ENCODE results near the gene PPIL6.

Gene PPIL6

GRCh38 chr6:109482905-109483734 is 42.7 kb upstream of the PPIL6 start, which contains the start of gene ZBTB24:
Gene ZBTB24, minus strand, starts transcription at chr6:109483219. Its CDS starts 1,193 bp downstream, at chr6:109482026.
- POLR2A ChIA-PET = interaction anchor here (0.9 kb wide), 1 partner anchor 100 kb away, joined by 3 read pairs; the partner anchor contains the start of gene CD164
- CTCF ChIA-PET = interaction anchor here (1.0 to 1.5 kb wide), 4 partner anchors 13 to 556 kb away, joined by 3 to 4 read pairs (median 3); no protein-coding TSS in a partner anchor
- no peak for TF ChIP-seq CTCF (IDR thresholded peaks at IDR 0.05; ENCODE audit: control extremely low read depth, extremely low read depth, low read depth, missing control alignments)
- DNase-seq (ENCODE audit: extremely low spot score) = peak; percentile 94

- no peak for TF ChIP-seq CTCF (IDR thresholded peaks at IDR 0.05; ENCODE audit: control extremely low read depth, extremely low read depth, low read depth, missing control alignments)
- POLR2A ChIA-PET = interaction anchor here (0.6 kb wide), 1 partner anchor 910 kb away, joined by 5 read pairs; no protein-coding TSS in a partner anchor
- CTCF ChIA-PET = interaction anchor here (0.6 to 2.0 kb wide), 6 partner anchors 17 to 559 kb away, joined by 3 to 6 read pairs (median 3); partner anchors contain the start of genes MICAL1, PPIL6 and SMPD2
- DNase-seq (ENCODE audit: extremely low spot score) = no peak
Measured at GRCh38 chr6:109480993-109481480, 40.6 kb upstream of the PPIL6 start.

GRCh38 chr6:109478841-109479624 is 38.6 kb upstream of the PPIL6 start:
- DNase-seq (ENCODE audit: extremely low spot score) = no peak
- CTCF ChIA-PET = interaction anchor here (0.7 to 2.0 kb wide), 5 partner anchors 7 to 25 kb away, joined by 3 to 6 read pairs (median 5); no protein-coding TSS in a partner anchor
- POLR2A ChIA-PET = interaction anchor here (0.7 kb wide), 1 partner anchor 1486 kb away, joined by 3 read pairs; no protein-coding TSS in a partner anchor
- TF ChIP-seq CTCF (IDR thresholded peaks at IDR 0.05; ENCODE audit: control extremely low read depth, extremely low read depth, low read depth, missing control alignments) = no peak

GRCh38 chr6:109478222-109478805 is 37.9 kb upstream of the PPIL6 start:
- POLR2A ChIA-PET = interaction anchor here (0.7 kb wide), 1 partner anchor 1487 kb away, joined by 3 read pairs; no protein-coding TSS in a partner anchor

GRCh38 chr6:109477725-109478124 is 37.3 kb upstream of the PPIL6 start:
- POLR2A ChIA-PET = no interaction called here
- no peak for TF ChIP-seq CTCF (IDR thresholded peaks at IDR 0.05; ENCODE audit: control extremely low read depth, extremely low read depth, low read depth, missing control alignments)
- no peak for DNase-seq (ENCODE audit: extremely low spot score)
- CTCF ChIA-PET = interaction anchor here (1.5 kb wide), 1 partner anchor 8 kb away, joined by 5 read pairs; no protein-coding TSS in a partner anchor

More at GRCh38 chr6:109478222-109478805, 37.9 kb upstream of the PPIL6 start:
- no peak for DNase-seq (ENCODE audit: extremely low spot score)
- CTCF ChIA-PET = interaction anchor here (1.5 kb wide), 1 partner anchor 9 kb away, joined by 5 read pairs; no protein-coding TSS in a partner anchor
- TF ChIP-seq CTCF (IDR thresholded peaks at IDR 0.05; ENCODE audit: control extremely low read depth, extremely low read depth, low read depth, missing control alignments) = no peak

Measured in GM10248 (cell line).